GM20000 (cell line): ENCODE data around the gene EPHA6.
A peak's percentile ranks its signal among the peaks of the same experiment; 100 is the strongest.

Experiments
- DNase-seq: peaks from one replicate; pipeline ENCODE4 v3.0.0; 2012; ENCODE audit warnings: low spot score
- TF ChIP-seq, protein P1 (sequence below): IDR thresholded peaks from 2 replicates; pipeline ENCODE4 v1.5.1; 2012; ENCODE audit warnings: mild to moderate bottlenecking, control low read depth; ENCODE audit errors: extremely low read depth, missing control alignments

EPHA6 gene

DNA sequence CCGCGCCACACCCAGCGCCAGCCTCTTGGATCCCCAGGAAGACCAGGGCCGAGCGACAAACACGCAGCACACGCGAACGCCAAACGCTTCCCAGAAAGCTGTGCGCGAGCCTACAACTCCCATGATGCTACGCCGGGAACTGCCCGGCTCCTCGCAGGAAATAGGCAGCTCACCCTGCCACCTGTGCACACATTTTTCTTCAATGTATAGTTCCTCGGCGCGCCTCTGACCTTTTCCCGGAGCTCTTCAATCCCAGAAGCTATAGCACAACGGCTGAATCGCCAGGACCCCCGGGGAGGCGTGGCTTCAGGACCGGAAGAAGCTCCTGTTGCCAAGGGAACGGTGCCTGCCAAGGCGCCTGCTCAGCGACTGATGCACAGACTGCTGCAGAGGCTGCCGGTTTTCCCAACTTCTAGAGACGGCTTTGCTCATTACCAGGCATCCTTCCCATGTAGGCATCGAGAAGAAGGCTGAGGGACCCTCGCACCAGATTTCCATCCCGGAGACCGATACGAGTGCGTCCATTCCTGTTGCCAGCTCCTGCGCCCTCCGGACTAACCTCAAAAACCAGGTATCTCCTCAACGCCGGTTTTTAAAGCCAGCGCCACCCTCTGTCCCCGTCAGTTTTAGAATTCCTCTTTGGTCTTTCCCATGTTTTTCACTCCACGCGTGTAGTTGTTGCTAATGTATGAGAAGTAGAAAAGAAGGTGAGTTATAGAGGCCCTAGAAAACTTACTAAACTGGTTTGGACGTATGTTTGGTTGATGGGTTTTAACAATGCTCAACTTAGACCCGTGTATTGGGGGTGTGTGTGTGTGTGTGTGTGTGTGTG, 950.2 kb downstream of the EPHA6 start, which contains the start of gene ARL6:
TSS of gene ARL6 (plus strand) at position 352 of the 832 bp plus-strand sequence. CDS start 3,350 bp downstream, outside the sequence.
- TF ChIP-seq, protein P1, sequence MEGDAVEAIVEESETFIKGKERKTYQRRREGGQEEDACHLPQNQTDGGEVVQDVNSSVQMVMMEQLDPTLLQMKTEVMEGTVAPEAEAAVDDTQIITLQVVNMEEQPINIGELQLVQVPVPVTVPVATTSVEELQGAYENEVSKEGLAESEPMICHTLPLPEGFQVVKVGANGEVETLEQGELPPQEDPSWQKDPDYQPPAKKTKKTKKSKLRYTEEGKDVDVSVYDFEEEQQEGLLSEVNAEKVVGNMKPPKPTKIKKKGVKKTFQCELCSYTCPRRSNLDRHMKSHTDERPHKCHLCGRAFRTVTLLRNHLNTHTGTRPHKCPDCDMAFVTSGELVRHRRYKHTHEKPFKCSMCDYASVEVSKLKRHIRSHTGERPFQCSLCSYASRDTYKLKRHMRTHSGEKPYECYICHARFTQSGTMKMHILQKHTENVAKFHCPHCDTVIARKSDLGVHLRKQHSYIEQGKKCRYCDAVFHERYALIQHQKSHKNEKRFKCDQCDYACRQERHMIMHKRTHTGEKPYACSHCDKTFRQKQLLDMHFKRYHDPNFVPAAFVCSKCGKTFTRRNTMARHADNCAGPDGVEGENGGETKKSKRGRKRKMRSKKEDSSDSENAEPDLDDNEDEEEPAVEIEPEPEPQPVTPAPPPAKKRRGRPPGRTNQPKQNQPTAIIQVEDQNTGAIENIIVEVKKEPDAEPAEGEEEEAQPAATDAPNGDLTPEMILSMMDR, result no peak
- DNase-seq, result peak; percentile 75

DNA sequence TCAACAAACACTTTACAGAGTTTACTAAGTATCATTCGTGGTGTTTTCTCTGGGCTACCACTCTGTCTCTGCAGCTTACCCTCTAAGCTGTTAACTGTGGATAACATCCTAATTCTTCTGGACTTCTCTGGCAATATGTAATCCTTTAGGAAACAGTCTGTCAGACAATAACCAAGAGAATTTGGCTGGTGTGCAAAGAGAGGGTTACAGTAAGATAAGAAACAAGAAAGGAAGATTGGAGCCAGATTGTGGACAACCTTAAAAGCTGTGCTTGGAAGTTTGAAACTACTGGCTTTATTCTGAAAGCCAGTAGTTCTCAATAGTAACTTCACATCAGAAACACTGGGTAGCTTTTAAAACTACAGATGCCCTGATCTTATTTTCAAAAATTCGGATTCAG, 950.9 kb downstream of the EPHA6 start:
- TF ChIP-seq, protein P1, result no peak
- no peak for DNase-seq

DNA sequence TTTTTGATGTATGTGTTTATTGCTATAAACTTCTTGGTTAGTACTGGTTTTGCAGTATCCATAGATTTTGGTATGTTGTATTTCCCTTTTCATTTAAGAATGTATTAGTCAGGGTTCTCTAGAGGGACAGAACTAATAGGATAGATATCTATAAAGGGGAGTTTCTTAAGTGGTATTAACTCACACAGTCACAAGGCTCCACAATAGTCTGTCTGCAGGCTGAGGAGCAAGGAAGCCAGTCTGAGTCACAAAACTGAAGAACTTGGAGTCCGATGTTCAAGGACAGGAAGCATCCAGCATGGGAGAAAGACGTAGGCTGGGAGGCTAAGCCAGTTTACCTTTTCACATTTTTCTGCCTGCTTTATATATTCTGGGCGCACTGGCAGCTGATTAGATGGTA, 958.5 kb downstream of the EPHA6 start:
- no peak for DNase-seq
- TF ChIP-seq, protein P1, result no peak

DNA sequence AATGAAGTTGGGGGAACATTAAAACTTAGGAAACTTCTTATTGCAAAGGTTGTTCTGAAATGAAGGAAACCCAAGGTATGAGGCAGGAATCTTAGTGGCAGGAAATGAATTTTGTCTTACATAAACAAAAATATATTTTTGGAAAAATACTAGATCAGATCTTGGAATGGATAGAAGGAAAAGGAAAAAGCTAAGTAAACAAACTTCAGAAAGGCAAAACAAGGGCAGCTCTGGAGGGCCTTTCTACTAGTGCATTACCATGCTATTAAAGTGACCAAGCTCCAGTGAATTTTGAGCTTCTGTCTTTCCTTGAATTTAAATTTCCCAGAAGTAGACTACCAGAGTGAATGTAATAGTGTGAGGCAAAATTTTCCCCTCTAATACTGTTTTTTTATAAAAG, 963.8 kb downstream of the EPHA6 start:
- DNase-seq, result no peak
- TF ChIP-seq, protein P1, result no peak

DNA sequence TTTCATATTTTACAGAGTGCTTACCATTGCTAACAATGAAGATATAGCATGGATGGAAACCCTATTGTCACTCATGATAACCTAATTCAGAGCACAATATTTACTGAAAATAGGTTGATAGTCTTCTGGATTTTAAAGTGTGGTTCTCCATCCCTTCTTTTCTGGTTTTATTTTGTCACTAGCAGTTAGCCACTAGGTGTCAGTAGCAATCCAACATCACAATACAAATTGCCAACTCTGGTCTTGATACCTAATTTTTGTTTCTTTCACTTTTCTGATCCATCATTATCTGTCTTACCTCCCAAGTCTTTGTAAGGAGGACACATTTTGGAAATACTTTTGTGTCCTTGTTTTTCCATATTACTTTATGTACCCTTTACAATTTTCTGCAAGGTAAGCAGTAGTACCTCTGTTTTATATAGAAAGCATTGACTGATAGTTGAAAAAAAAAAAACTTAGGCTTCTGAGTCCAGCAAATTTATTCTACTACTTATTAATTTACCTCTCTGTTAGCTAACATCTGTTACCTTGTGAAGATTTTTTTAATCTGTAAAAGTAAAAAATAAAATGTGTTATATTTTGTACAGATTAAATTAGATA, 979.1 kb downstream of the EPHA6 start:
- TF ChIP-seq, protein P1, result peak; percentile 34
- peak; percentile 26 for DNase-seq

DNA sequence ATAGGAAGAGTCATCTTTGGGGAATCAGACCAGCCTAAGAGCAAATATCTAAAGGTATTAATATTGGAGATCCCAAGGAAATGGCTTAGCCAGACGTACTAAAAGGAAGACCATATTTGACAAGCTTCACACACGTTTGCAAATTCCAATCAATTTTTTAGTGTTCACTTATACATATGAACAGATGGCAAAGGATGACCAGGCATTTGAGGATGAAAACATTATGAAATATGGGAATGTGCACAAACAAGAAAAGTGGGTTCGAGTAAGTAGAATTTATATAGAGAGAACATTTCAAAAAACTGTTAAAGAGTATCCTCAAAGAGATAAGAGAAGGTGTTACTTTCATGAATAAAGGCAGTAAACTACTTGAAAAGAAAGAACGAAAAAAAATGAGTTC, 981.6 kb downstream of the EPHA6 start:
- TF ChIP-seq, protein P1, result no peak
- DNase-seq, result no peak
